HFFc6 (cell line): Measurements from ENCODE around the gene CTAGE1. TPM values are rescaled to one million over a fixed set of nuclear protein-coding genes. Genes with fewer than 3 reads are reported as not detected.

Experiments used
- DNase-seq: peaks from one replicate; pipeline ENCODE4 v3.0.0-alpha.2; 2018
- H3K27ac Mint-ChIP-seq: 2 replicates; pipeline ENCODE4 v1.8.0; 2020; ENCODE audit warnings: mild to moderate bottlenecking, mixed read lengths
- H3K27me3 Mint-ChIP-seq: 2 replicates; pipeline ENCODE4 v1.8.0; 2021; ENCODE audit warnings: mild to moderate bottlenecking, moderate library complexity, mixed read lengths; ENCODE audit not compliant: insufficient read depth
- H3K36me3 Mint-ChIP-seq: 2 replicates; pipeline ENCODE4 v1.8.0; 2021; ENCODE audit warnings: low read depth, mixed read lengths
- H3K4me1 Mint-ChIP-seq: 2 replicates; pipeline ENCODE4 v1.8.0; 2020; ENCODE audit warnings: low read depth, mixed read lengths
- H3K4me3 Mint-ChIP-seq: 2 replicates; pipeline ENCODE4 v1.8.0; 2020; ENCODE audit warnings: mild to moderate bottlenecking, moderate library complexity, mixed read lengths
- H3K9me3 Mint-ChIP-seq: 2 replicates; pipeline ENCODE4 v1.8.0; 2020; ENCODE audit warnings: mild to moderate bottlenecking, mixed read lengths
- CTCF ChIP-seq: fragments of 200-600 bp; sonication (generic); IDR thresholded peaks from 2 replicates; pipeline ENCODE4 v1.5.0; 2021; ENCODE audit warnings: antibody characterized with exemption, mild to moderate bottlenecking
- total RNA-seq, 6 experiments: library from RNA; stranded (reverse); fragmentation: NEBNext Ultra II Directional; extraction: Animal tissue kit (Norgen Biotek cat#: 25700); gene quantifications; 2 replicates in 1 of 6; 3 replicates in 5 of 6; pipeline ENCODE4 v1.2.3, GENCODE V29; 2021

The CTAGE1 gene
- total RNA-seq, 6 experiments from 2014 or later = 0.11 to 0.30 (median 0.12) TPM

DNA sequence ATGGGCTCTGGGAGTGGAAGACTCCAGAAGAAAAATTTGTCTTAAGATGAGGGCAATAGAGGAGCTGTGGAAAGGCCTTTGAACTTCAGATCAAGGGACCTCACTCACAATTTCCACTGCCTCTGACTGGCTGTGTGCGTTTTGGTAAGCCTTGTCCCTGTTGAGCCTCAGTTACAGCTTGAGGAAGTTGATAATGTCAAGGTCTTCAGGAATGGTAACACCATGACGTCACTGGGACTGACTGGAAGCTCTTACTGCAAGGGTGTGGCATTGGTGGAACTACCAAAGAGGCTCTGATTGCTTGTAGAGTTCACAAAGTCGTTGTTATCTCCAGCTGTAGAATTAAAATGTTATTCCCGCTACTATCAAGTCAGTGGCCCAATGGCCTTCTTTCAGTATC, 29.2 kb upstream of the CTAGE1 start:
- no peak for TF ChIP-seq CTCF
- Mint-ChIP-seq H3K36me3 (peaks cover 15% of the 10 kb centered on the region), H3K4me3 (no peak overlapping the region), H3K27me3 (peaks cover 3% of the 10 kb centered on the region; the same call in 1 of the 2 replicates), H3K9me3 (peaks cover 22% of the 10 kb centered on the region), H3K4me1 (peaks cover 22% of the 10 kb centered on the region), H3K27ac (no peak overlapping the region)
- no peak for DNase-seq

- no peak for DNase-seq
- H3K4me1 Mint-ChIP-seq = peaks cover 22% of the 10 kb centered on the region
- H3K27ac Mint-ChIP-seq = no peak overlapping the region
- no peak for TF ChIP-seq CTCF
- H3K4me3 Mint-ChIP-seq = no peak overlapping the region
- H3K9me3 Mint-ChIP-seq = peaks cover 22% of the 10 kb centered on the region
- H3K27me3 Mint-ChIP-seq = peaks cover 3% of the 10 kb centered on the region; the same call in 1 of the 2 replicates
- peaks cover 15% of the 10 kb centered on the region for H3K36me3 Mint-ChIP-seq
Observed at GRCh38 chr18:22446325-22446724, 28.6 kb upstream of the CTAGE1 start.

GRCh38 chr18:22441638-22442037, 23.9 kb upstream of the CTAGE1 start:
- H3K4me3 Mint-ChIP-seq = no peak overlapping the region
- TF ChIP-seq CTCF = peak; percentile 52
- no peaks in the 10 kb centered on the region for H3K36me3 Mint-ChIP-seq
- H3K27me3 Mint-ChIP-seq = peaks cover 3% of the 10 kb centered on the region; the same call in 1 of the 2 replicates
- no peak for DNase-seq
- H3K9me3 Mint-ChIP-seq = no peaks in the 10 kb centered on the region; the same call in 1 of the 2 replicates
- no peak overlapping the region for H3K27ac Mint-ChIP-seq
- H3K4me1 Mint-ChIP-seq = peaks cover 31% of the 10 kb centered on the region

GRCh38 chr18:22439447-22439846, 21.7 kb upstream of the CTAGE1 start:
- DNase-seq = peak; percentile 4
- no peaks in the 10 kb centered on the region for H3K27me3 Mint-ChIP-seq
- H3K27ac Mint-ChIP-seq = no peak overlapping the region

DNA sequence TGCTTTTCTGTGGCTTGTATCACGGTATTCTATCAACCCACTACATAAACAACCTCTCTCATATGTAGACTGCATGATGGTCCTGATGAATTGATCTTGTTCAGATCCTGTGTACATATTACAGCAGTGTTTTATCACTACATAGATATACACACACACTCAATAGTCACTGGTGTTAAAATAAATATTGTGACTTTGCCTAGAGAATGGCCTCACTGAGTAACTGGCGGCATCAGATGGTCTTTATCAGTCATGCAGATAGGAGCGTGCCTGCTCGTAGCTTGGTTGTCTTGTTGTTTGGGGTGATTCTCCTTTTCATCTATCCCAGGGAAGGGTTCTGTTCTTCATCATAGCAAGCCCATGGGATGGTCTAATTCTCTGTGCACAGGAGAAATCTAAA, 18.4 kb upstream of the CTAGE1 start:
- peaks cover 64% of the 10 kb centered on the region for H3K4me1 Mint-ChIP-seq
- H3K27me3 Mint-ChIP-seq = no peaks in the 10 kb centered on the region
- no peak overlapping the region for H3K4me3 Mint-ChIP-seq
- no peak for DNase-seq
- H3K9me3 Mint-ChIP-seq = no peaks in the 10 kb centered on the region; the same call in 1 of the 2 replicates
- no peaks in the 10 kb centered on the region for H3K36me3 Mint-ChIP-seq
- TF ChIP-seq CTCF = no peak
- H3K27ac Mint-ChIP-seq = no peak overlapping the region

More at GRCh38 chr18:22439447-22439846, 21.7 kb upstream of the CTAGE1 start:
- no peaks in the 10 kb centered on the region for H3K36me3 Mint-ChIP-seq
- no peaks in the 10 kb centered on the region; the same call in 1 of the 2 replicates for H3K9me3 Mint-ChIP-seq
- TF ChIP-seq CTCF = no peak
- peaks cover 41% of the 10 kb centered on the region for H3K4me1 Mint-ChIP-seq
- H3K4me3 Mint-ChIP-seq = no peak overlapping the region
